Caki2 (cell line): ENCODE results near the gene SZT2. TPM values are rescaled to one million over a fixed set of nuclear protein-coding genes. Genes with fewer than 3 reads are reported as not detected.
"Not testable (repeated sequence)": the region's sequence is repeated elsewhere in the genome, so short reads cannot be mapped to it uniquely, and the experiment has no call there.

Experiments used
- DNase-seq: peaks from one replicate; pipeline ENCODE4 v3.0.0-alpha.2; 2015; ENCODE audit warnings: low read depth
- in situ Hi-C: cut with HindIII; loops from 2 replicates; pipeline ENCODE4 v1.10.0; 2016; ENCODE audit warnings: low sequenced_read_pairs, low pct_unique_long_range_greater_than_20kb, mixed read lengths
- total RNA-seq: library from RNA; depleted of rRNA; stranded (reverse); fragments of >200 nt; shearing (Covaris generic); gene quantifications from 2 replicates; pipeline ENCODE4 v1.2.3, GENCODE V29; 2014; ENCODE audit warnings: low replicate concordance

SZT2 gene
- total RNA-seq, 1 experiment from 2014 or later: 13.3 TPM

- in situ Hi-C loops: no loop called here
- DNase-seq: no peak
Measured at GRCh38 chr1:43460988-43461693, 71.4 kb downstream of the SZT2 start.

DNA sequence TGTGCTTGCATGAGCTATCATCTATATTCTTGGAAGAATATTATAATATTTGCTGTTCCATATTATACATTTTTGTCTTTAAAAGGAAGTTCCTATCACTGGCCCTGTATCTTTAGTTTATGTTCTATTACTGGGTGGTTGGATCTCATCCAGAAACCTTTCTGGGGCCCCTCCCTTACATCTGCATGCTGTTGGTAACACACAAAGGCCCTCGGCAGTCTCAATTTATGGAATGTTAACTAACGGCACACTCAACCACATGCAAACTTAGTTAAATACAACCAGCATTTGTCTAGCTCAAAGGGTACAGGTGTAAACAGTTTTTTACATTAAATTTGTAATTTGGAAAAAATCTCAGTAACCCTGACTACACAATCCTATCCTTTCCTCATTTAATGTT lies 73.8 kb downstream of the SZT2 start:
- no peak for DNase-seq
- in situ Hi-C loops: no loop called here

DNA sequence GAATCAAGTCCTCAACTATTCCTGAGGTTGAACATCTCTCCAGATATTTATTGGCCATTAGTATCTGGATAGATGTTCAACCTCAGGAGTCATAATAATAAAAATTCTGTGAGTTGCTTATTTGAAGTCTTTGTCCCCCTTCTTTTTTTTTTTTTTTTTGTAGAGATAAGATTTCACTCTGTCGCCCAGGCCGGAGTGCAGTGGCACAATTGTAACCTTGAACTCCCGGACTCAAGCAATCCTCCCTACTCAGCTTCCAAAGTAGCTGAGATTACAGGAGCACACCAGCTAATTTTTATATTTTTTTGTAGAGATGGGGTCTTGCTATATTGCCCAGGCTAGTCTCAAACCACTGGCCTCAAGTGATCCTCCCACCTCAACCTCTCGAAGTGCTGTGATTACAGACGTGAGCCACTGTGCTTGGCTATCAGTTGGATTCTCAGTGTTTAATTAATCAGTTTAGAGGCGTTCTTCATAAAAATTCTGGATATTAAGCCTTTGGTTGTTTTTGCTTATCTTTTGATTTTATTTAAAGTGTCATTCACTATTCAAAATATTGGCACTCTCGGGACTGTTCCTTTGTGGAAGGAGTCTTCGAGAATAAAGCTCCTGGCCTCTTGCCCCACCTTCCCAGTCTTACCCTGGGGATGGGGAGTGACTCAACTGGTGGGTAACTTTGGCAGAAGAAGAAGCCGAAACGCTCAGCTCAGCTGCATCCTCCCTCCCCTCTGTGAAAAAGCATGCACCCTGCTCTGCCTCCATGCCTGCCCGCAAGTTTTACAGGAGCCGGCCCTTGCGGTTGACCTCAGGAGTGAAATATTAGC lies 75.2 kb downstream of the SZT2 start:
- in situ Hi-C loops: no loop called here
- no peak for DNase-seq

DNA sequence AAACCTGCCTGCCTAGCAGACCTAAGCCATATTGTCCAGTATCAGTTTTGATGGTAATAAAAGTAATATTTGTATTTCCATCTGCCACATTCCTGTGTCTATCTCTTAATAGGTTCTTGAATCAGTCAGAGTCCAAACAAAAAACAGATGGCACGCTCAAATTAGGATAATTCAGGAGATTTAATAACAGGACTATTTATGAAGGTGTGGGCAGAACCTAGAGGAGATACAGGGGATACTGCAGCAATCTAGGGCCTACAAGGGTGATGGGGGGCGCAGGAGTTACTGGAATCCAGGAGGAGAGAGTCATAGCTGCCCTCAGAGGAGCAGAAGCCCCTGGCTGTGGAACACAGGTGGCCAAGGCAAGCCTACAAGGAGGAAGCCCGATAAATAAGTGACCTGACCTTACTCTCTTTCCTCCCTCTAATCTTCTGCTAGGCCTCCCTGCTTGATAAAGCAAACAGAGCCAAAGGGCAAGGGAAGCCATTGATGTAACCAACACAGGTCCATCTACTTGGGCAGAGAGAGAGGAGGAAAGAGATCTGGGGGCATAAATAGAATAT lies 75.9 kb downstream of the SZT2 start:
- DNase-seq: no peak
- in situ Hi-C loops: no loop called here

DNA sequence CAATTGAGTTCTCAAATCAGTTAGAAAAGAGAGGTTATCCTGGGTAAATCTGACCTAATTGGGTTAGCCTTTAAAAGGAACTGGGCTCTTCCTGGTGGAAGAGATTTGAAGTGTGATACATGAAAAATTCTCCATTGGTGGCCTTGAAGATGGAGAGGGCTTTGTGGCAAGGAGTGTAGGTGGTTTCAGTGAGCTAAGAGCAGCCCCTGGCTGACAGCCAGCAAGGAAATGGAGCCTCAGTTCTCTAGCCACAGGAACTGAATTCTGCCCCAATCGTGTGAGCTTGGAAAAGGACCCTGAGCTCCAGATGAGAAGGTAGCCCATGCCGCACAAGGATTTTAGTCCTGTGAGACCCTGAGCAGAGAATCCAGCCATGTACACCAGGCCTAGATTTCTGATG lies 76.7 kb downstream of the SZT2 start:
- no peak for DNase-seq
- in situ Hi-C loops: no loop called here

GRCh38 chr1:43468414-43468813 lies 78.7 kb downstream of the SZT2 start:
- in situ Hi-C loops: no loop called here

DNA sequence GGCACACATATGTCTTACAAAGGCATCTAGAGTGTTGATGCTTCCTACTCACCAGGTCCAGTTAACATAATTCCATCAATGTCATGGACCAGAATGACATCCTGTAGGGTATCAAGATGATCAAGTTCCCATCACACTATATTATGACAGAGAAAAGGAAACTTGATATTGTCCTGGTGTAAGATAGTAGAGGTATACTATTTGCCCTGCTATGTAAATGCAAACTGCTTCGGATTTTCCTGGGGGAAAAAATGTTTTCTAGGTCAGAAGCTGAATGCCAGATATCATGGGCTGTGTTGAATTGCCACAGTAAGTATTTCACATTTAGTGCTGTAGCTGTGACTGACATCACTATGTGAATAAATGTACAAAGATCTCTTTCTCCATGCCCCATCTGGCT lies 80.2 kb downstream of the SZT2 start:
- DNase-seq: no peak
- in situ Hi-C loops: no loop called here

More at GRCh38 chr1:43468414-43468813, 78.7 kb downstream of the SZT2 start:
- no peak for DNase-seq

- in situ Hi-C loops: no loop called here
- DNase-seq: no peak
Measured at GRCh38 chr1:43472087-43472462, 82.4 kb downstream of the SZT2 start.

GRCh38 chr1:43472463-43473151 lies 82.9 kb downstream of the SZT2 start:
- in situ Hi-C loops: not testable (repeated sequence)
- peak; percentile 79 for DNase-seq

DNA sequence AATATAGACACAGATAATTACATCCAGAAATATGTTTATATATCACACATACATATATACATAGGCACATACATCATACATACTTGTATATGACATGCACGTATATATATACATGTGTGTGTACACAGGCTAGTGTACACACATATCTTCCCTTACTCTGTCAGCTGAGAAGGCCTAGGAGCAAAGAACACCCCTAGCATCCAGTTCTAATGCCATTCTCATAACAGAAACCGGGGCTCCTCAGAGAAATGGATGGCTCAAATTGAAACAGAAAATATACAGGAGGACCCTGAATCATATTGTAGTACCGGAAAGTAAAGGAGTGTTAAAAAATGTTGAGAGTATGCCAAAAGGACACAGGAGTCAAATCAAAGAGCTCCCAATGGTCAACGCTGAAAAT lies 83.8 kb downstream of the SZT2 start:
- in situ Hi-C loops: no loop called here
- DNase-seq: no peak

DNA sequence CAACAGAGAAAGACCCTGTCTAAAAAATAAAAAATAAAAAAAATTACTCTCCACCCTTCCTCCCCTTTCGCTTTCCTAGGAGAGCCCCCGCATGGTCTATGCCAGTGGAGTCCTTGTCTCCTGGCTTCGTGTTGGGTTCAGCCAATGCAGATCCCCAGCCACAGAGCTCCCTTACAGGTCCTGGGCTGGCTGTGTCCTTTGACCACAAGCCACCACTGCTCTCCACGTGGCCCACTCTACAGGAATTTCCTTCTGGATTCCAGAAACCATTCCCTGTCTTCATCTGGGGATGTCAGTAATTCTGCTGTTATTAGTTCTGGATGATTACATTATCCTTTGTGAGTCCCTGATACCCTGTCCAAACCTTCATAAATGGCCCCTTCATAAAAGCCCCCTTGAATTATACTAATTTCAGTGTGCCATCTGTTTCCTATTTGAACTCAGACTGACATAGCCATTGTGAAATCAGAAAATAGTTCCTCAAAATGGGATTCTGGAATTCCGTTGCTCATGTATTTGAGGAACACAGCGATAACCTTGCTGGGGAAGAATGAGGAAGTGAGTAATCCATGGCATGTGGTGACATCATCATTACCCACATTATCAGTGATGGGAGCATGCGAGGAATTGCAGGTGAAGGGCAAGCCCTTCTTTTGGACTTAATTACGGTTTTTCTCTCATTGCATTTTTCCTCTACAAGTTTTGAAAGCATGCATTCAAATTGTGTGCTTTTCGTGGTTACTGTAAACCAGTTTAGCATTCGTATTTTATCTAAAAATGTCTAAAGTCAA lies 86.1 kb downstream of the SZT2 start:
- peak; percentile 53 for DNase-seq
- in situ Hi-C loops: not testable (repeated sequence)

DNA sequence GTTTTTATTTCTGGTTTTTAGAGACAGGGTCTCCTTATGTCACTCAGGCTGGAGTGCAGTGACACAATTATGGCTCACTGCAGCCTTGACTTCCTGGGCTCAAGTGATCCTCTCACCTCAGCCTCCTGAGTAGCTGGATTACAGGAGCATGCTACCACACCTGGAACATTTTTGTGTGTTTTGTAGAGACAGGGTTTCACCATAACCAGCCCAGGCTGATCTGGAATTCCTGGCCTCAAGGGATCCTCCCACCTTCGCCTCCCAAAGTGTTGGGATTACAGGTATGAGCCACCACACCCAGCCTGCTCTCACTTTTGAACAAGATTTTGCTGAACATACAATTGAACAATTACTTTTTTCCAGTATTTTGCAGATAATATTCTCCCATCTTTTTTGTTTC lies 88.0 kb downstream of the SZT2 start:
- in situ Hi-C loops: no loop called here
- no peak for DNase-seq

GRCh38 chr1:43479414-43479813 lies 89.7 kb downstream of the SZT2 start:
- in situ Hi-C loops: no loop called here
- DNase-seq: no peak

DNA sequence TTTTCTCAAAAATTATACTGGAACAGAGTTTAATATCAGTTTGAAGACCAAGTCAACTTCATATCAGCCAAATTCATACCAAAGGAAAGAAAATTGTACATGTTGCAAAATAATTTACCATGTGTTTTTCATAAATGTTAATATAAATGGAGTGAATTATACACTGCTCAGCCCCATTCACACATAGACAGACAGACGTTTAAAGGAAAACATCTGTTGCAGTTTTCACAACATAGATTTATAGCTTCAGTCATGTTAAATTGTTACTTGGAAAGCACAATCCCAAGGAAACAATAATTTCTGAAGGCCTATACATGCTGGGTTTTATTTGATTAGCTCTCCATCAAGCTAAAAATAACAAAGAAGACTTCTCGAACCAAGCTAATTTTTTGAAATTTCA lies 91.8 kb downstream of the SZT2 start:
- in situ Hi-C loops: no loop called here

DNA sequence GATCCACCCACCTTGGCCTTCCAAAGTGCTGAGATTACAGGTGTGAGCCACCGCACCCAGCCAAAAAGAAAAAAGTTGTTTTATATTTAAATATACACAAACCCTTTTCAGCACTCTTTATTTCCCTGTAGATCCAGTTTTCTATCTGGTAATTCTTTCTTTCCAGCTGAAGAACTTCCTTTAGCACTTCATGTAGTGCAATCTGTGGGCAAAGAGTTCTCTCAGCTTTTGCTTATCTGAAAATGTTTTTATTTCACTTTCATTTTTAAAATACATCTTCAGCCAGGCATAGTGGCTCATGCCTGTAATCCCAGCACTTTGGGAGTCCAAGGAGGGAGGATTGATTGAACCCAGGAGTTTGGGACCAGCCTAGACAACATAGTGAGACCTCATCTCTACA lies 92.5 kb downstream of the SZT2 start:
- in situ Hi-C loops: no loop called here
- no peak for DNase-seq

More for the DNA sequence above, 91.8 kb downstream of the SZT2 start:
- no peak for DNase-seq

GRCh38 chr1:43484367-43484766 lies 94.7 kb downstream of the SZT2 start:
- DNase-seq: no peak
- in situ Hi-C loops: no loop called here

- in situ Hi-C loops: no loop called here
Measured at GRCh38 chr1:43488165-43488564, 98.5 kb downstream of the SZT2 start.

DNA sequence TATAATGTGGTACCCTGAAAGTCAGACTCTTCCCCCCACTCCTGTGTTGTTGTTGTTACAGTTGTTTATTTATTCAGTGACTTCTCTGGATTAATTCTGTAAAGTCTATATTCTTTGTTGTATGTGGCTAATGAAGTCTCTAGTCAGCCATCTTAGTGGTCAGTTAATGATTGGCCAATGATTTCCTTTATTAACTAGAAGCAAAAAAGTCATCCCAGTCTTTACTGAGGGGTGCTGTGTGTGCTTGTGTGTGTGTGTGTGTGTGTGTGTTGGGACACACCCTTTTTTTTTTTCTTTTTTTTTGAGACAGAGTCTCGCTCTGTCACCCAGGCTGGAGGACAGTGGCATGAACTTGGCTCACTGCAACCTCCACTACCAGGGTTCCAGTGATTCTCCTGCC lies 101.4 kb downstream of the SZT2 start:
- peak; percentile 8 for DNase-seq

More at GRCh38 chr1:43488165-43488564, 98.5 kb downstream of the SZT2 start:
- no peak for DNase-seq

More for the DNA sequence above, 101.4 kb downstream of the SZT2 start:
- in situ Hi-C loops: no loop called here
